GM19395 (cell line): Measurements from ENCODE around the gene CMTM8.

Experiments
- ATAC-seq: cut with Tn5 transposase; IDR thresholded peaks from one replicate; pipeline ENCODE4 v1.9.1; 2021; ENCODE audit warnings: mild to moderate bottlenecking, moderate library complexity; ENCODE audit not compliant: unreplicated experiment

The CMTM8 gene

GRCh38 chr3:32404714-32405113 lies 166.2 kb downstream of the CMTM8 start:
- ATAC-seq, result no peak

GRCh38 chr3:32405155-32405554 lies 166.7 kb downstream of the CMTM8 start:
- no peak for ATAC-seq

GRCh38 chr3:32405711-32406323 lies 167.3 kb downstream of the CMTM8 start:
- no peak for ATAC-seq

GRCh38 chr3:32406486-32407408 lies 168.3 kb downstream of the CMTM8 start:
- ATAC-seq, result no peak

GRCh38 chr3:32410367-32411246 lies 172.1 kb downstream of the CMTM8 start:
- ATAC-seq, result no peak

- no peak for ATAC-seq
These were observed 173.0 kb downstream of the CMTM8 start for GRCh38 chr3:32411442-32411841.

- ATAC-seq, result no peak
These were observed 174.4 kb downstream of the CMTM8 start for GRCh38 chr3:32412887-32413286.

GRCh38 chr3:32413845-32414521 lies 175.5 kb downstream of the CMTM8 start:
- no peak for ATAC-seq

GRCh38 chr3:32414522-32415202 lies 176.2 kb downstream of the CMTM8 start:
- no peak for ATAC-seq

- ATAC-seq, result no peak
These were observed 181.3 kb downstream of the CMTM8 start for GRCh38 chr3:32419742-32420125.
